ENCODE measurements around the gene PIM3. TPM values are rescaled to one million over a fixed set of nuclear protein-coding genes. Genes with fewer than 3 reads are reported as not detected.

The PIM3 gene
- total and polyA plus RNA-seq, 2 of the 8 experiments (the other 6 are each of a cell fraction or from before 2014, with no cell fraction given), result 22.6 to 30.0 TPM

GRCh38 chr22:49986325-49986724 is 25.8 kb downstream of the PIM3 start:
- H2BK5ac ChIP-seq (ENCODE audit: low read depth, low read length), result no peak overlapping the region
- H3K27me3 ChIP-seq (replicated peaks in 1 of 4; ENCODE audit: control insufficient read depth in 3 of 4, extremely low read depth in 1 of 4, insufficient read depth in 3 of 4, low read length in 3 of 4), result peaks cover 4 to 18% (median 13%) of the 10 kb centered on the region in 4 experiments
- DNase-seq (ENCODE audit: low read depth in 1 of 2, low spot score in 2 of 2) (no peak), FAIRE-seq (no peak)
- no peak overlapping the region for H2BK15ac ChIP-seq (ENCODE audit: low read length)
- H4K20me1 ChIP-seq (replicated peaks in 1 of 2; ENCODE audit: control insufficient read depth in 1 of 2, insufficient read depth in 2 of 2, low read length in 2 of 2), result no peaks in the 10 kb centered on the region
- no peak for TF ChIP-seq ASH2L (IDR thresholded peaks at IDR 0.05; ENCODE audit: low read length)
- TF ChIP-seq CTCF (IDR thresholded peaks at IDR 0.05; ENCODE audit: control extremely low read depth in 1 of 3, insufficient read depth in 1 of 3, low read depth in 1 of 3, low read length in 3 of 3), result no peak
- no peak for TF ChIP-seq CTBP2 (IDR thresholded peaks at IDR 0.05; ENCODE audit: borderline replicate concordance, insufficient read depth, insufficient read length, low read length)
- TF ChIP-seq SUZ12 (IDR thresholded peaks at IDR 0.05; ENCODE audit: low read length), result no peak
- TF ChIP-seq KDM5A (IDR thresholded peaks at IDR 0.05; ENCODE audit: low read length), result no peak
- TF ChIP-seq BCL11A (IDR thresholded peaks at IDR 0.05; ENCODE audit: low read depth in 2 of 2, low read length in 2 of 2), result no peak
- TF ChIP-seq E2F6 (IDR thresholded peaks at IDR 0.05), result no peak
- H3K23me2 ChIP-seq (ENCODE audit: low read depth, low read length), result peaks cover 3% of the 10 kb centered on the region; the same call in 1 of the 2 replicates
- POLR2A ChIA-PET (ENCODE audit: partially characterized antibody), result no interaction called here
- H3K4me2 ChIP-seq (ENCODE audit: insufficient read depth in 1 of 2, low read depth in 2 of 2, low read length in 2 of 2), result no peak overlapping the region
- H3K18ac ChIP-seq (ENCODE audit: extremely low read depth, low read length), result no peak overlapping the region
- no peak overlapping the region for H3K4ac ChIP-seq (replicated peaks; ENCODE audit: insufficient read length, low read depth, low read length)
- H2BK20ac ChIP-seq (ENCODE audit: low read length), result no peak overlapping the region
- CTCF ChIA-PET (ENCODE audit: partially characterized antibody), result interaction anchor here (0.9 to 8.1 kb wide), 3 partner anchors 8 to 73 kb away, joined by 3 to 83 read pairs (median 11); no protein-coding TSS in a partner anchor
- no peaks in the 10 kb centered on the region for H3K36me3 ChIP-seq (ENCODE audit: control insufficient read depth in 2 of 4, insufficient read depth in 4 of 4, low read length in 3 of 4)
- H3K23ac ChIP-seq (ENCODE audit: insufficient read length), result no peak overlapping the region
- peaks cover 0 to 4% (median 0%) of the 10 kb centered on the region in 4 experiments; a peak in 1 of 7 replicates for H3K4me1 ChIP-seq (replicated peaks in 1 of 4; ENCODE audit: control insufficient read depth in 3 of 4, insufficient read depth in 4 of 4, low read length in 3 of 4)
- H4K5ac ChIP-seq (ENCODE audit: insufficient read length, low read depth, low read length), result no peak overlapping the region
- H3K27ac ChIP-seq (ENCODE audit: low read depth, low read length), result no peak overlapping the region
- no peak overlapping the region for H4K8ac ChIP-seq (ENCODE audit: extremely low read depth, insufficient read depth, low read length)
- 91% methylated on average over 2 of the region's 2 CpGs; no CpG with 5 or more reads in 1 of the 2 experiments for WGBS, 2 experiments (ENCODE audit: extremely low coverage in 1 of 2, insufficient coverage in 1 of 2, insufficient read length in 1 of 2, insufficient replicate concordance in 2 of 2, low coverage in 1 of 2, low lambda C conversion rate in 2 of 2, missing lambda C conversion rate in 1 of 2)
- no peak overlapping the region for H2BK12ac ChIP-seq (ENCODE audit: low read depth, low read length)
- H2AK5ac ChIP-seq (ENCODE audit: low read depth, low read length), result no peak overlapping the region
- H2BK120ac ChIP-seq (replicated peaks; ENCODE audit: low read depth, low read length), result no peak overlapping the region
- H3K79me2 ChIP-seq (ENCODE audit: control insufficient read depth in 1 of 2, insufficient read depth in 2 of 2, low read length in 2 of 2), result no peaks in the 10 kb centered on the region
- no peak overlapping the region for H4K91ac ChIP-seq (replicated peaks; ENCODE audit: insufficient read length, low read length)
- H3K79me1 ChIP-seq (ENCODE audit: low read depth, low read length), result no peaks in the 10 kb centered on the region
- no peak overlapping the region for H3K14ac ChIP-seq (ENCODE audit: insufficient read length)
- no peak overlapping the region for H3K9ac ChIP-seq (replicated peaks in 1 of 4; ENCODE audit: extremely low read depth in 1 of 4, low read depth in 3 of 4, low read length in 3 of 4)
- H3K4me3 ChIP-seq (ENCODE audit: extremely low read depth in 1 of 4, insufficient read depth in 2 of 4, low read depth in 3 of 4, low read length in 4 of 4), result no peak overlapping the region
- no peak overlapping the region for H3K56ac ChIP-seq (replicated peaks; ENCODE audit: insufficient read length, low read depth, low read length)
- H3K9me3 ChIP-seq (ENCODE audit: insufficient read depth in 2 of 2, low read depth in 1 of 2, low read length in 1 of 2), result peaks cover 0 to 19% of the 10 kb centered on the region in 2 experiments; a peak in 2 of 4 replicates
- H2AFZ ChIP-seq (ENCODE audit: low read length), result no peak overlapping the region

All from H1 (cell line).